ENCODE results near the gene ACSL3.
"Not testable (repeated sequence)": the region's sequence is repeated elsewhere in the genome, so short reads cannot be mapped to it uniquely, and the experiment has no call there.

ACSL3 gene

DNA sequence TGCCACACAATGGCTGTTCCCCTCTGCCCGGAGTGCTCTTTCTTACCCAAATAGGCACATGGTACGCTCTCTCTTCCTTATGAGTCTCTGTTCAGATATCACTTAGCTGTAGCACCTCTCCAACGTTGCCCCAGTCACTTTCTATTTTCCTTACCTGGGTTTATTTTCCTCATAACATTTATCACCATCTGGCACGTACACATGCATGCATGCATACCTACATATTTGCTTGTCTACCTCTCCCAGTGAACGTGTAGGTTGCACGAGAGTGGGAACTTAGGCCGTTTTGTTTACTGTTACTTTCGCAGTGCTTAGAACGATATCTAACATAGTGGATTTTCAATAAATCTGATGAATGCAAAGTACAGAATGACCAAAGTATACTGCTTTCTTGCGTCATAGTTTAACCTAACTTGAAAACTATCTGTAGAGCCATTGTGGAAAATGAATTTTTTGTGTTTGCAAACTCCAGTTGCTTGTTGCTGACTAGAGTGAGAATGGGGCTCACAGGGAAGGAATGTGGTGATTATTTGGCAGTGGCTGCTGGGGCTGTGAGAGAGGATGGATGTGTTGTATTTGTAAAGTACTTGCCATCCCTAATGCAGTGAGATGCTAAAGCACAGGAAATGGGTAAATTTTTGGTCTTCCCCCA lies 47.1 kb downstream of the ACSL3 start:
- DNase-seq (ENCODE audit: low spot score) (no peak), FAIRE-seq (no peak)

DNA sequence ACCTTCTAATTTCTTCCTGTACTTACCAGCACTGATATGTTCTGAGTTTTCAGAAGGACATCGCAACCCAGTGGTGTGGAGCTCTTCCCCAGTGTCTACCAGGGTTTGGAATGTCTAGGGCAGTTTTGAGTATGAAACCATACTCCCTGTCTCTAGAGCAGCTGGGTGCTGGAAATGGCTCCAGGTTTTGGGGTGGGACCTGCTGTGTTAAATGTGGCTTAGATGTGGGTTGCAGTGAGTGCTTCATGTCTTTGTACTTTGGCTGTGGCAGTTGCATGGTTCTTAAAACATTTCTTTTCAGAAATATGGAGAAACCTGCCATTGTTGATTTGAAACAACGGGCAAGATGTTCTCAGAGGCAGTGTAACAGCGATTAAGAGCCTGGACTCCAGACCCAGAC lies 48.5 kb downstream of the ACSL3 start:
- FAIRE-seq (no peak), DNase-seq (ENCODE audit: low spot score) (no peak)

DNA sequence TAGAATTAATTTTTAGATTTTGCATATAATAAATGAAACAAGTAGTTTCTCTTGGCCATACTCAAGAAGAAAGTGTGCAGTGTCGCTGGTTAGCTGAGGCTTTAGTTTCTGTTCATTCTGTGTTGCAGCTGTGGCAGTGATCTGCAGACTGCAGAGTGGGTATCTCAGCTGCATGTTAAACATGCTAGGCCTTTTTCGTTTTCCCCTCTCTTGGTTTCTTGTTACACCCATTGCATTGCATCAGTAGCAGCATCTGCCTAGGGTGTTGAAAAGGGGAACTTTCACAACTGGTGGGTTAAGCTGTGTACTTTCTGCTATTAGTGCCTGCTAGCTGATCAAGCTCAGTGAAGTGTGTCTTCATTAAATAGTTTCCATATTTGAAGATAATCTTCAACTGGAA lies 51.3 kb downstream of the ACSL3 start:
- no peak for FAIRE-seq
- no peak for DNase-seq (ENCODE audit: low spot score)

DNA sequence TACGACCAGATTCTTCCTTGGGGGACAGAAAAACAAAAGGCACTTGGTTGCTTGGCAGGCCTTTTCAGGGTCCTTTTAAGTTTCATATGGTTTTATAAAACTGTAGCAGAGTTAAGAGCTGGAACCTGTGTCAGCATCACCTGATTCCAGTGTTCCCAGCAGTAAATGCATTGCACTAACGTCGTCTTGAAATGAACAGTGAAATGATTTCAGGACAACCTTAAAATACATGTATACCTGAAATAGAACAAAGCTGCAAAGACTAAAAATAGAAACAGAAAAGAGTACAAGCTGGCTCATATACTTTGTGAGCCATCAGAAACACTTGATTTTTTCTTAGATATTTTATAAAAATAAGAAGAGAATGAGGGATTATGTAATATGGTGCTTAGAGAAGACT lies 51.9 kb downstream of the ACSL3 start:
- DNase-seq (ENCODE audit: low spot score), result no peak
- FAIRE-seq, result no peak

DNA sequence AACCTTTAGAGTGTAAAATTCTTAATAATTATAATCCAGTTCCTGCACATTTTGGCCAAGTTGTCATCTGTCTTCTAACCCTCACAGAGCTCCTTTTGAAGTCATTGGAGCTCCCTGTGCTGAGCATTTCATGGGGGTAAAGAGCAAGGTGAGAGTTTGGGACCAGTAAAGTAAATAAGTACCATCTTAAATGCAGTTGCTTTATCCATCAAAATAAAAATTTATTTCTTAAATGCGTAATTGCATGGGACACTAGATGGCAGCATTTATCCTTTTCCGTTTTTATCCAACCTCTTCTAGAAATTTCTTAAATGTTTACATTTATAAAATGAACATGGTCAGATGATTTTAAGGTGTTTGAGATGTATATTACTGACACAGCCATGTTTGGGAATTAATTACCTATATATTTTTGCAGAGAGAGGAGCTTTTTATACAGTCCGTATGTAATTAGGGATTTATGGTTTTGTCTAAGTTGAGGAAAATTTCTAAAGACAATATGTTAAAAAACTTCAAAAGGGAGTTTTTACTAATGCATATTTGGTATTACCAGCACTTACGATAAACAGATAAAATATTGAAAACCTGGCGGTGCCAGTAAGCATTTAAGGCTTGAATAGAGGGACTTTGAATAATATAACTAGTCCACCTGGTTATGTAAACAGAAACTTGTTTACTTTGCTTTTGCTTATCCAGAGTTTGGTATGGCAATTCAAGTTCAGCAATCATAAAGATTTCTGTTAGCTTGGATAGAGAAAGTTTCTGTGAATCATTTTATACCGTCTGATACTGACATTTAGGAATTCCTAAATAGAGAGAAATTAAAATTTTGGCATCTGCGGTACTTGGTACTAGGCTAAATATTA lies 54.5 kb downstream of the ACSL3 start:
- DNase-seq (ENCODE audit: low spot score), result no peak
- peak; percentile 69 for FAIRE-seq

DNA sequence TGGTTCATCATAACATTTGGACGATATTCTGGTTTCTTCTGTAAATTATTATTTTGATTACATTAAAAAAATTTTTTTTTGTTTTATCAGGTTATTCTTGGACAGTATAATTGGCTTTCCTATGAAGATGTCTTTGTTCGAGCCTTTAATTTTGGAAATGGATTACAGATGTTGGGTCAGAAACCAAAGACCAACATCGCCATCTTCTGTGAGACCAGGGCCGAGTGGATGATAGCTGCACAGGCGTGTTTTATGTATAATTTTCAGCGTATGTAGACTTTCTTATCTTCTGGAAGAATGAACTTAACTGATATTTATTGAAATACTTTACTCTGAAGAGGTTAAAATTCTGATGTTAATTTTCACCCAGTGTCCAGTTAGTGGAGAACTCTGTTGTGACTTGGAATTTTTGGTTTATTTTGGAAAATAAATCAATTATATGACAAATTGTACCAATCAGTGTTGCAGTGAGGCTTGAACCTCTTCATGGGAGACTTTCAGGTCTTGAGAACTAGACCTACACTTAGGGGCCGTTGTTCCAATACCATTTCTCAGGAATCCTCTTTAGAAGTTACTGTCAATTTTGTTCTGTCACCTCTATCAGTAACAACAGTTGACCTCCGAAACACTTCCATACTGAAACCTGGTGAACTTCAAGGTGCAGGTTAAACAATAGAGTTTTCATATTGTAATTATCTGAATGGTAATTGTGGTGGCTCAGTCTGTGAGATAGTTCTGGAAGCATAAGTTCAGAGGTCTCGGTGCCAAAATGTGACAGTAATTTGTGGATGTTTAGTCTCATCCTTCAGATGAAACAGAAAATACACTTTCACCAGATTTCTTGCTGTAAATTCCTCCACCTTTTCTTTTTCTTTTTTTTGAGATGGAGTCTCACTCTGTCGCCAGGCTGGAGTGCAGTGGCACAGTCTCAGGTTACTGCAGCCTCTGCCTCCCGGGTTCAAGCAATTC lies 55.7 kb downstream of the ACSL3 start:
- no peak for FAIRE-seq
- DNase-seq (ENCODE audit: low spot score), result no peak

DNA sequence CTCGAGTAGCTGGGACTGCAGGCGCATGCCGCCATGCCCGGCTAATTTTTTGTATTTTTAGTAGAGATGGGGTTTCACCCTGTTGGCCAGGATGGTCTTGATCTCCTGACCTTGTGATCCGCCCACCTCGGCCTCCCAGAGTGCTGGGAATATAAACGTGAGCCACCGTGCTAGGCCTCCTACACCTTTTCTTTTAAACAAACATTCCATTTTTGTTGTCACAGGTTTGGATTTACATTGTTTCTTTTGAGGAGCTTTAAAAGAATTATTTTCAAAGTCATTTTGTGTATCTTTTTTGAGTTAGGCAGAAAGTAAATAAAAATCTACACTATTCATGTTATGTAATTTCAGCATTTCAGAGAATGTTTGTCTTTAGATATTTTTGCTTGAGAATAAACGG lies 56.4 kb downstream of the ACSL3 start:
- not testable (repeated sequence) for DNase-seq (ENCODE audit: low spot score); FAIRE-seq

DNA sequence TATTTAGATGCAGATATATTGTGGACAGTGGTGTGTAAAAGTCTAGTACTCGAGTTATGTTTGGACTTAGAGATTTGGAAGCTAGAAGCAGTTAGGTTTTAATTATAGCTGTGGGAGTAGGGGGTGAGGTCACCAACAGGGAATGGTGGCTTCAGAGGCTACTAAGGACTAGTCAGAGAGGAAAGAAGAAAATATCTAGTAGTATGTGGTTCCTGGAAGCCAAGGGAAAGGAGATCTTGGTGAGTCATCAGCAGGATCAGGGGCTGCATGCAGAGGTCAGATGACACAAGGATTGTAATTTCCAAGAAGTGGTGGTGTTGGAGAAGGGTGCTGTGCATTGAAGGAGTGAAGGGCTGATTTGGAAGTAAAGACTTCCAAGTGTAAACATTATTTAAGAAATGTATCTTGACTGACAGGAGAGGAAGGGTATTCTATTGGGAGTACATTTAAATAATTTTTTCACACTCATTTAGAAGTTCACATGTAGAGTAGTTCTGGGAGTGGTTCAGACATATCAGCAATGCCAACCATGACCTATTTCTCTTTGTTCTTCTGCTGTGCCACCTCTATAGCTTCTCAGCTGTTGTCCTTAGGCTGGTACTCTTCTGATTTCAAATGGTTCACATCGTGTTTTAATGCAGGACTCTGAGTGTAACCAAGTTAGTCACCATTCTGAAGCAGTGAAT lies 59.1 kb downstream of the ACSL3 start:
- FAIRE-seq (peak; percentile 98), DNase-seq (ENCODE audit: low spot score) (peak; percentile 96)

DNA sequence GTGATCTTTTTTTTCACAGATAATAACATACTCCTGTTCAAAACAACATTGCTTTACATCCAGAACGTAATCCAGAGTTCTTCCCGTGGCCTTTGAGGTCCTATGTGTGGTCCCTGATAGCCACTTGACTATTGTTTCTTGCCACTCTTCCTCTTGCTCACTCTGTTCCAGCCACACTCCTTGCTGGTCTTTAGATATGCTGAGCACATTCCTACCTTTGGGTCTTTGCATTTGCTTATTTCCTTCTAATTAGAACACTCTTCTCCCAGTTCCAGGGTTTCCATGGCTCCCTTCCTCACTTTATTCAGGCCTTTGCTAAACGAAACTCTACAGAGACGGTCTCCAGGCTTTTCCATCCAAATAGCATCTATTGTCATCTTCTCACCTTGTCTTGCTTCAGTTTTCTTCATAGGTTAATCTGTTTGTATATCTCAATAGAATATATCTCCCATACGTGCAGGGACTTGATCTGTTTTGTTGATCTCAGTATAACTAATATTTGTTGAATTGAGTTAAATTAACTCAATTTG lies 59.9 kb downstream of the ACSL3 start:
- no peak for DNase-seq (ENCODE audit: low spot score)
- FAIRE-seq, result no peak

DNA sequence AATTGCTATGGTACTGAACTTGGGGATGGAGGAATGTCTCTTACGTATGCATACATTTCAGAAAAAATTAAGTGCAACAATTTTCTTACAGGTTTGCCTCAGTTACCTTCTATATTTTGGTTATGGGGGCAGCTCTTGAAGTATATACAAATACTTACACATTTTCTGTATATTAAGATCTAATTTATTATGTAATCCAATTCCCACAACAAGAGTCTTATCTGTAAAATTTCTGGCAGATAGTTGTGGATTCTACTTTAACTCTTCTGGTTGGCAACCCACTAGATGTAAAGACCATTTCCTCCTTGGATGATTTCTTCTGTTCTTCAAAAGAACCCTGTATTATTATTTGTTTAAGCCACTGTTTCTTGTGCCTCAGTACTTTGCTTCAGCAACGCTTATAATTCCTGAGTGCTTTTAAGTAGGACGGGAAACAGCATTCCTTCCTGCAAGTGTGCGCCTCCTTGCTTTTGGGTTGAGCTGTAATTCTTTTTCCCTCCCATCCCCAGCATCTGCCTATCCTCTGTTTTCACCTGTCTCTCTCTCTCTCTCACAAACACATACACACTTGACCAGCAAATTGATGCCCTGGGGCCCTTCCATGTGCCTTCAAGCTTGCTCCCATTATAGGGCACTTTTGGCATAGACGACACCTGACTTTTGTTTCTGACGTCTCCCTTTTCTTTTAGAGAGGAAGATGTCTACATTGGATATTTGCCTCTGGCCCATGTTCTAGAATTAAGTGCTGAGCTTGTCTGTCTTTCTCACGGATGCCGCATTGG lies 61.4 kb downstream of the ACSL3 start:
- DNase-seq (ENCODE audit: low spot score) (no peak), FAIRE-seq (no peak)

DNA sequence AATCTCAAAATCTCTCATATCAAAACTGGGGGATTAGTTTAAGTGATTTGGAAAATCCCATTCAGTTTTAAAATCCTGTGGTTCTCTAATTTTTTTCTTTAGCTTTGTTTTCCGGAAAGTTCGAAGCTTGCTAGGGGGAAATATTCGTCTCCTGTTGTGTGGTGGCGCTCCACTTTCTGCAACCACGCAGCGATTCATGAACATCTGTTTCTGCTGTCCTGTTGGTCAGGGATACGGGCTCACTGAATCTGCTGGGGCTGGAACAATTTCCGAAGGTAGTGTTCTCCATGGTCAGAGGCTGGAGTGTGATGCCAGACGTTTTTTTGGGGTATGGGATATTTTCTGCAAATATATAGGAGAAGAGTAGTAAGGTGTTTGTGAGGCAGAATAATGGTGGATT lies 66.1 kb downstream of the ACSL3 start:
- DNase-seq (ENCODE audit: low spot score), result no peak
- FAIRE-seq, result no peak

DNA sequence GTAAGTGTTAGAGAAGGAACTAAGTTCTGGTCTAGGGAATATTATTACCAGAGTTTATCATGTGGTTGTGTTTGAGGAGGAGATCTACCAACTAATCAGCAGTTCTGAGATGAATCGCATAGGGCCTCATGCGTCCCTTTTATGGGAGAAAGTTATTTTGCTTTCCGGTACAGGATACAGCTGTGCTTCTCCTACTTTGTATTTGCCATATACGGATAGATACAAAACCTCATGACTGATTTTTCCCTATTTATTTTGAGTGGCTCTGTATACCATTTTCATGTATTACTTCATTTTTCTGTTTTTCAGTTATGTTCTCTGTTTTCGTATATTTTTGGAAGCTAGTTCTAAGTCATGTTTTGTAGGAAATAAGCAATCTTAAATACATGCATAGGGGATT lies 66.8 kb downstream of the ACSL3 start:
- no peak for FAIRE-seq

DNA sequence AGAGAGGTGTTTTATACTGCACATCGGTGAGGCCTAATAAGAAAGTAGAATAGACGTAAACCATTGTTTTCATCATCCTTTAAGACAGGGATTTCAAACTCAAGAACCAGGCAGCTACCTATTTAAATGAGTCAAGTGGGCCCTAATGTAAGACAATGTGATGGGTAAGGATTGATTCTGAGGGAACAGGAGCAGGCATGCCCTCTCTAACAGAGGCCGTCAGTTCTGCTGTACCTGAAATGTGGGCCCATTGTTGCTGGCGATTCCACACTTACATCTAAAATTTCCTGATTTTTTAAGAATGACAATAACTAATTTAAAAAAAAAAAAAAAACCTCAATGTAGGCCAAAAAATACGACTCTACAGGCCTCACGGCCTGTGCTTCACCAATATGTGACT lies 67.5 kb downstream of the ACSL3 start:
- no peak for FAIRE-seq

More for the DNA sequence above, 66.8 kb downstream of the ACSL3 start:
- no peak for DNase-seq (ENCODE audit: low spot score)

DNA sequence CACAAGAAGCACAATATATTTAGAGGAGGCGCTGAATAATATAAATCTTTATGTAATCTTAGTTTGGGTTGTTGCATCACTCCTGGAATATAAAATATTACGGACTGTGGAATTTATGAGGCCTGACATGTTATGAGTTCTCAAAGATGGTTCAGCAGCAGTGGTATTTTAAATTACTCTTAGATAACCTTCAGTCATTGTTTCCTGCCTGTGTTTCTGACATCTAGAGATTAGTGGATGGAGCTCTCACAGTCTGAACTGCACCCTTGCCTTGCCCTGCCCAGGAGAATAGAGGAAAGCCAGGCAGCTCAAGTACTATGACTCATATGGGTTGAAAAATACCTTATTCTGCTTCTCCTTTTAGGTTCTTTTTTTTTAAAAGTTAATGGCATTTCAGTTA lies 70.0 kb downstream of the ACSL3 start:
- FAIRE-seq, result no peak
- DNase-seq (ENCODE audit: low spot score), result no peak

More for the DNA sequence above, 67.5 kb downstream of the ACSL3 start:
- no peak for DNase-seq (ENCODE audit: low spot score)

DNA sequence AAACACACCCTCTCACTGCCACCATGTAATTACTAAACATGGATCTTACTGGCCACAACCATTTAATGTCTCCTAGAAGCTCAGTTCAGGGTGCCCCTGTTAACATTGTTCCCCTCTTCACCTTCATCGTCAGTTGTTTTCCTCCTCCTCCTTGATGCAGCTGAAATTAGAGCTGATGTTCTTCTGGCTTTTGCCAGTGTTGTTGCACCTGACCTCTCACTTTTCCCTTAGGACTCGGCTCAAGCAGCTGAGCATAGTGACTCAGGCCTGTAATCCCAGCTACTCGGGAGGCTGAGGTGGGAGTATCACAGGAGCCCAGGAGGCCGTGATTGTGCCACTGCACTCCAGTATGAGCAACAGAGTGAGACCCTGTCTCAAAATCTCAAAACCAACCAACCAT lies 70.8 kb downstream of the ACSL3 start:
- DNase-seq (ENCODE audit: low spot score) (no peak), FAIRE-seq (no peak)

DNA sequence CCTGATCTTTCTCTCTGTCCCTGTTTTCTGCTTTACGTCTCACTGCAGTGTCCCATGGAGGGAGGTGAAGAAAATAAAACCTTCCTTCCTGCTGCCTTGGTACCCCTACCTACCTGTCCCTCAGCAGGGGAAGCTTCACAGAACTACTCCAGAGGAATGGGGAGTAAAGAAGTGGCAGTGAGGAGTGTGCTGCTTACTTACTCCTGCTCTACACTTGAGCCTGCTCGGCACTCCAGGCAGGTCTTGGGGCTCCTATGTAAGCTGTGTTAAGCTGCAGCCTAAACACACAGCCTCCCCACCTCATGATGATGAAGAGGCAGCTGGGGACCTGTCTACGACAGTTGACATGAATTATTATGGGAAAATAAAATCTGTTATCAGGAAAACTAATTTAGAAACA lies 72.6 kb downstream of the ACSL3 start:
- DNase-seq (ENCODE audit: low spot score) (no peak), FAIRE-seq (no peak)

DNA sequence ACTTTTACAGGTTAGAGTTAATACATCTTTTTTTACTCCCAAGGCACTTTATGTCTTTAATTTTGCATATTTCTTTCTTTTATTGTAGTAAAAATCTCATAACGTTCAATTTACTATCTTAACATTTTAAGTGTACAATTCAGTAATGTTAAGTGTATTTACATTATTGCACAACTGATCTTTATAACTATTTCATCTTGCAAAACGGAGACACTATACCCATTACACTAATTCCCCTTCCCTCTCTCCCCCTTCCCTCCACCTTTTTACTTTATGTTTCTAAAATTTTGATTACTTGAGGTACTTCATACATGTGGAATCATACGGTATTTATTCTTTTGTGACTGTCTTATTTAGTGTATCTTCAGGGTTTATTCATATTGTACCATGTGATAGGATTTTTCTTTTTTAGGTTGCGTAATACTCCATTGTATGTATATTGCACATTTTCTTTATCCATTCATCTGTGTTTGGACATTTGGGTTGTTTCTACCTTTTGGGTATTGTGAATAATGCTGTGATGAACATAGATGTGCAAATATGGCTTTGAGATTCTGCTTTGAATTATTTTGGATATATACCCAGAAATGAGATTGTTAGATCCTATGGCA lies 75.0 kb downstream of the ACSL3 start:
- FAIRE-seq, result no peak
- no peak for DNase-seq (ENCODE audit: low spot score)

DNA sequence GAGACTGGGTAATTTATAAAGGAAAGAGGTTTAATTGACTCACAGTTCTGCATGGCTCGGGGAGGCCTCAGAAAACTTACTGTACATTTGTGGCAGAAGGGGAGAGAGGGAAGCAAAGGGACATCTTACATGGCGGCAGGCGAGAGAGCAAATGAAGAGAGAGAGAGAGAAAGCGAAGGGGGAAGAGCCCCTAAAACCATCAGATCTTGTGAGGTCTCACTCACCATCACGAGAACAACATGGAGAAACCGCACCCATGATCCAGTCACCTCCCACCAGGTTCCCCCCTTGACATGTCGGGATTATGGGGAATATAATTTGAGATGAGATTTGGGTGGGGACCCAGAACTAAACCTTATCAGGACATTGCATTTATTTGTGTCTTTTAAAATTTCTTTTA lies 75.9 kb downstream of the ACSL3 start:
- DNase-seq (ENCODE audit: low spot score) (no peak), FAIRE-seq (no peak)

DNA sequence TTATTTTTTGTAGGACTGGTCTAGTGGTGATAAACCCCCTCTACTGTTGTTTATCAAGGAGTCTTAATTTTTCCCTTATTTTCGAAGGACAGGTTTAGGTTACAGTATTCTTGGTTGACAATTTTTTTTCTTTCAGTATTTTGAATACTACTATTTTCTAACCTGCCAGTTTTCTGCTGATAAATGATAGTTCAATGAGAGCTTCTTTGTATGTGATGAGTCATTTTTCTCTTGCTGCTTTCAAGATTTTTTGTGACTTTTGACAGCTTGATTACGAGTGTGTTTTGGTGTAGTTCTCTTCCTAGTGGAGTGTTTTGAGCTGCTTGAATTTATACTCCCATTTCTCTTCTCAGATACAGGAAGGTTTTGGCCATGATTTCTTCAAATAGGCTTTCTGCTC lies 77.5 kb downstream of the ACSL3 start:
- DNase-seq (ENCODE audit: low spot score) (no peak), FAIRE-seq (no peak)

Measured in RCC 7860 (cell line).